WTC11 (cell line): Measurements from ENCODE around the gene PRCC. TPM values are rescaled to one million over a fixed set of nuclear protein-coding genes. Genes with fewer than 3 reads are reported as not detected.

Source experiments
- ATAC-seq: fragments of 200-7000 bp; cut with Tn5 transposase; 2 replicates; pipeline ENCODE4 v1.10.0; 2021; ENCODE audit warnings: mild to moderate bottlenecking, moderate library complexity
- CTCF ChIA-PET: fragments of 300-600 bp; sonication (Branson Sonifier 250); formaldehyde crosslinking; loops from one replicate; lab custom pipeline; 2021; ENCODE audit warnings: antibody characterized with exemption; lab: Charles Lee
- POLR2A ChIA-PET: fragments of 350-600 bp; sonication (Branson Sonifier 250); formaldehyde crosslinking; loops from one replicate; lab custom pipeline; 2021; ENCODE audit warnings: antibody characterized with exemption; lab: Charles Lee
- DNase-seq: peaks from one replicate; pipeline ENCODE4 v3.0.0; 2021; ENCODE audit warnings: low spot score
- H3K27ac Mint-ChIP-seq: 2 replicates; pipeline ENCODE4 v1.8.0; 2021; ENCODE audit warnings: mixed read lengths
- H3K27me3 Mint-ChIP-seq: 2 replicates; pipeline ENCODE4 v1.8.0; 2021; ENCODE audit warnings: low read depth, mild to moderate bottlenecking, moderate library complexity, mixed read lengths
- H3K36me3 Mint-ChIP-seq: 2 replicates; pipeline ENCODE4 v1.8.0; 2021; ENCODE audit warnings: mixed read lengths
- H3K4me1 Mint-ChIP-seq: 2 replicates; pipeline ENCODE4 v1.8.0; 2022; ENCODE audit warnings: mixed read lengths
- H3K4me3 Mint-ChIP-seq: 2 replicates; pipeline ENCODE4 v1.8.0; 2021; ENCODE audit warnings: mild to moderate bottlenecking, moderate library complexity, mixed read lengths
- H3K9me3 Mint-ChIP-seq: 2 replicates; pipeline ENCODE4 v1.8.0; 2021; ENCODE audit warnings: mixed read lengths
- ATF6 ChIP-seq: sonication (generic); formaldehyde crosslinking; IDR thresholded peaks from 2 replicates; pipeline ENCODE4 v1.8.1; 2023; ENCODE audit warnings: mild to moderate bottlenecking, missing genetic modification reagents
- CBFB ChIP-seq: sonication (generic); formaldehyde crosslinking; IDR thresholded peaks from 2 replicates; pipeline ENCODE4 v1.8.1; 2022; ENCODE audit warnings: mild to moderate bottlenecking, low read depth, missing genetic modification reagents
- CTCF ChIP-seq: fragments of 200-600 bp; IDR thresholded peaks from 2 replicates; pipeline ENCODE4 v1.8.0; 2022; ENCODE audit warnings: antibody characterized with exemption
- E2F5 ChIP-seq: sonication (generic); formaldehyde crosslinking; IDR thresholded peaks from 2 replicates; pipeline ENCODE4 v1.8.1; 2022; ENCODE audit warnings: mild to moderate bottlenecking, moderate library complexity, missing genetic modification reagents
- ESRRA ChIP-seq: sonication (generic); formaldehyde crosslinking; IDR thresholded peaks from 2 replicates; pipeline ENCODE4 v1.8.1; 2022; ENCODE audit warnings: mild to moderate bottlenecking, missing genetic modification reagents, borderline replicate concordance
- GTF2I ChIP-seq: fragments of 250-450 bp; sonication (Bioruptor Pico); conservative IDR thresholded peaks from 2 replicates; pipeline ENCODE4 v1.4.0; 2021; ENCODE audit warnings: mild to moderate bottlenecking
- KAT7 ChIP-seq: sonication (generic); formaldehyde crosslinking; IDR thresholded peaks from 2 replicates; pipeline ENCODE4 v1.8.1; 2023; ENCODE audit warnings: missing genetic modification reagents, mild to moderate bottlenecking, borderline replicate concordance
- MLX ChIP-seq: sonication (generic); formaldehyde crosslinking; IDR thresholded peaks from 2 replicates; pipeline ENCODE4 v1.8.1; 2023; ENCODE audit warnings: mild to moderate bottlenecking, missing genetic modification reagents, moderate library complexity
- NFATC4 ChIP-seq: fragments of 250-450 bp; sonication (Bioruptor Pico); IDR thresholded peaks from 2 replicates; pipeline ENCODE4 v1.9.0; 2021; ENCODE audit warnings: mild to moderate bottlenecking
- NFYB ChIP-seq: sonication (generic); formaldehyde crosslinking; conservative IDR thresholded peaks from 2 replicates; pipeline ENCODE4 v1.8.0; 2022; ENCODE audit warnings: low read depth, missing genetic modification reagents
- NR3C1 ChIP-seq: sonication (generic); formaldehyde crosslinking; conservative IDR thresholded peaks from 2 replicates; pipeline ENCODE4 v1.8.1; 2023; ENCODE audit warnings: low read depth, mild to moderate bottlenecking, missing genetic modification reagents
- RORB ChIP-seq: fragments of 250-450 bp; sonication (Bioruptor Pico); IDR thresholded peaks from 2 replicates; pipeline ENCODE4 v1.9.0; 2021; ENCODE audit warnings: mild to moderate bottlenecking
- TEAD4 ChIP-seq: sonication (generic); formaldehyde crosslinking; IDR thresholded peaks from 2 replicates; pipeline ENCODE4 v1.8.0; 2022; ENCODE audit warnings: mild to moderate bottlenecking, missing genetic modification reagents
- USF1 ChIP-seq: sonication (generic); formaldehyde crosslinking; IDR thresholded peaks from 2 replicates; pipeline ENCODE4 v1.8.0; 2022; ENCODE audit warnings: mild to moderate bottlenecking, missing genetic modification reagents
- ZNF232 ChIP-seq: sonication (generic); formaldehyde crosslinking; IDR thresholded peaks from 2 replicates; pipeline ENCODE4 v1.8.0; 2022; ENCODE audit warnings: mild to moderate bottlenecking, missing genetic modification reagents
- ZNF263 ChIP-seq: sonication (generic); formaldehyde crosslinking; IDR thresholded peaks from 2 replicates; pipeline ENCODE4 v1.8.1; 2022; ENCODE audit warnings: low read depth, mild to moderate bottlenecking, moderate library complexity, missing genetic modification reagents
- ZNF396 ChIP-seq: fragments of 250-450 bp; sonication (Bioruptor Pico); IDR thresholded peaks from 2 replicates; pipeline ENCODE4 v1.8.0; 2021; ENCODE audit warnings: mild to moderate bottlenecking, moderate library complexity, borderline replicate concordance
- total RNA-seq: library from RNA; stranded (reverse); gene quantifications from 3 replicates; pipeline ENCODE4 v1.2.3, GENCODE V29; 2021

Gene PRCC
- total RNA-seq, 1 experiment from 2014 or later, result 97.4 TPM

- H3K27ac Mint-ChIP-seq, result no peak overlapping the region
- no peak for ATAC-seq
- H3K4me1 Mint-ChIP-seq, result peaks cover 22% of the 10 kb centered on the region
- no peak for DNase-seq
- POLR2A ChIA-PET, result no interaction called here
- H3K9me3 Mint-ChIP-seq, result no peaks in the 10 kb centered on the region
- peaks cover 5% of the 10 kb centered on the region; the same call in 1 of the 2 replicates for H3K36me3 Mint-ChIP-seq
- H3K27me3 Mint-ChIP-seq, result peaks cover 49% of the 10 kb centered on the region
- no peak overlapping the region for H3K4me3 Mint-ChIP-seq
- no peak for TF ChIP-seq RORB (CRISPR knock-in tag)
- no peak for TF ChIP-seq E2F5 (CRISPR knock-in tag)
- TF ChIP-seq TEAD4, result no peak
- TF ChIP-seq KAT7 (CRISPR knock-in tag), result no peak
- no peak for TF ChIP-seq NFATC4 (CRISPR knock-in tag)
- CTCF ChIA-PET, result interaction anchor here (3.5 kb wide), 1 partner anchor 48 kb away, joined by 17 read pairs; the partner anchor contains the start of gene INSRR
These were observed 43.8 kb downstream of the PRCC start for GRCh38 chr1:156811168-156811567.

- peaks cover 59% of the 10 kb centered on the region for H3K27me3 Mint-ChIP-seq
These were observed 45.1 kb downstream of the PRCC start for GRCh38 chr1:156812293-156812990.

GRCh38 chr1:156813298-156813697 lies 46.0 kb downstream of the PRCC start:
- ChIA-PET POLR2A (interaction anchor here (0.6 to 1.1 kb wide), 2 partner anchors 44 to 512 kb away, joined by 3 read pairs; no protein-coding TSS in a partner anchor), CTCF (interaction anchor here (0.6 to 3.5 kb wide), 20 partner anchors 9 to 136 kb away, joined by 3 to 36 read pairs (median 6); partner anchors contain the start of genes CRABP2, INSRR, LRRC71 and NES)
- Mint-ChIP-seq H3K27ac (no peak overlapping the region), H3K27me3 (peaks cover 59% of the 10 kb centered on the region), H3K4me1 (peaks cover 22% of the 10 kb centered on the region), H3K9me3 (no peaks in the 10 kb centered on the region), H3K4me3 (peak overlapping the region; percentile 62), H3K36me3 (peaks cover 5% of the 10 kb centered on the region; the same call in 1 of the 2 replicates)
- TF ChIP-seq ZNF263, result no peak
- DNase-seq (no peak), ATAC-seq (no peak)

More at GRCh38 chr1:156812293-156812990, 45.1 kb downstream of the PRCC start:
- POLR2A ChIA-PET, result interaction anchor here (0.6 kb wide), 1 partner anchor 511 kb away, joined by 3 read pairs; no protein-coding TSS in a partner anchor
- no peak for TF ChIP-seq ESRRA
- peak; percentile 73 for TF ChIP-seq GTF2I (CRISPR knock-in tag)
- H3K9me3 Mint-ChIP-seq, result no peaks in the 10 kb centered on the region
- H3K4me3 Mint-ChIP-seq, result no peak overlapping the region
- DNase-seq (no peak), ATAC-seq (no peak)
- H3K36me3 Mint-ChIP-seq, result peaks cover 5% of the 10 kb centered on the region; the same call in 1 of the 2 replicates
- no peak overlapping the region for H3K27ac Mint-ChIP-seq
- H3K4me1 Mint-ChIP-seq, result peaks cover 22% of the 10 kb centered on the region
- CTCF ChIA-PET, result interaction anchor here (1.2 to 3.5 kb wide), 3 partner anchors 47 to 123 kb away, joined by 3 to 17 read pairs (median 13); partner anchors contain the start of gene INSRR

- H3K9me3 Mint-ChIP-seq, result no peaks in the 10 kb centered on the region
- H3K4me1 Mint-ChIP-seq, result peaks cover 22% of the 10 kb centered on the region
- H3K36me3 Mint-ChIP-seq, result peaks cover 5% of the 10 kb centered on the region; the same call in 1 of the 2 replicates
- ChIA-PET POLR2A (interaction anchor here (1.0 to 1.3 kb wide), 3 partner anchors 44 to 73 kb away, joined by 3 to 6 read pairs (median 4); partner anchors contain the start of genes MRPL24 and NTRK1), CTCF (interaction anchor here (0.6 to 2.7 kb wide), 35 partner anchors 9 to 292 kb away, joined by 3 to 36 read pairs (median 4); partner anchors contain the start of genes CRABP2, INSRR, ISG20L2 and LRRC71)
- H3K4me3 Mint-ChIP-seq, result peak overlapping the region; percentile 62
- DNase-seq, result peak; percentile 87
- ATAC-seq, result peak; percentile 88
- H3K27me3 Mint-ChIP-seq, result peaks cover 59% of the 10 kb centered on the region
- H3K27ac Mint-ChIP-seq, result no peak overlapping the region
- TF ChIP-seq NFATC4 (CRISPR knock-in tag) (no peak), E2F5 (CRISPR knock-in tag) (0 out of 2 replicates have a peak, but pooled peaks have one; percentile 52), USF1 (CRISPR knock-in tag) (peak; percentile 88), ATF6 (0 out of 2 replicates have a peak, but pooled peaks have one; percentile 21), MLX (CRISPR knock-in tag) (peak; percentile 36; the same call in 1 of the 2 replicates), CTCF (no peak), ZNF396 (CRISPR knock-in tag) (no peak), NR3C1 (CRISPR knock-in tag) (no peak), ZNF232 (CRISPR knock-in tag) (peak; percentile 81), NFYB (CRISPR knock-in tag) (0 out of 2 replicates have a peak, but pooled peaks have one; percentile 26), CBFB (CRISPR knock-in tag) (0 out of 2 replicates have a peak, but pooled peaks have one; percentile 70)
These were observed 46.6 kb downstream of the PRCC start for GRCh38 chr1:156813750-156814570.
